ENCODE measurements around the gene COA8. TPM values are rescaled to one million over a fixed set of nuclear protein-coding genes. Genes with fewer than 3 reads are reported as not detected.

Gene COA8
- total and polyA plus RNA-seq, 9 of the 15 experiments (the other 6 are each of a cell fraction or from before 2014, with no cell fraction given), result 5.0 to 35.3 (median 25.7) TPM

DNA sequence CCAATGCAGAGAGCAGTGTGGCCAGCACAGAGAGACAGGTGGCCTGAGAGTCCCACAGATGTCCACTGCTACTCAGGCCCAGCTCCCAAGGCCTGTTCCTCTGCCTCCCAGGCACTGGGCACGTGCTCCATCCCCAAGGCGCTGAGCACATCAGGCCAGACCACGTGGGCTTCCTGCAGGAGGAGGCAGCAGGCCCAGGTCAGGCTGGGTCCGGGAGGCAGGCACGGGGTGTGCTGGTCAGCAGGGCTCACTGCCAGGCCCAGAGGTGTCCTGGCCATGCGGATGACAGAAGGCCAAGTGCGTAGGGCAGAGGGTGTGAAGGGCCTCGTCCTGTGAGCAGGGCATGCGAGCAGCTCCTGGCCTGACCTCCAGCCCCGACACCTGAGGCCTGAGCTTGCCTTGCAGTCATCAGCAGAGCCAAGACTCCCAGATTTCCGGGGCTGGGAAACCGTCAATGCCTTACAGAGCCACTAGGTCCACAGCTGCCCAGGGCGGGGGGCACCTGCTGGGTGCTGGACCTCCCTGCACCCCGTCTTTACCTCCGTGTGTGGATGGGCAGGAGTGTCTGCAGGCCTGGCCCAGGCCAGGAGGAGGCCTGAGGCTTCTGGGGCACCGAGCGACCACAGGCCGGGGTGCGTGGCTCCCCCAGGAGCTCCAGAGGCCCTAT, 18.9 kb upstream of the COA8 start (continued):
- TF ChIP-seq MAFK (IDR thresholded peaks at IDR 0.05; ENCODE audit: low read length) (no peak), ZC3H4 (CRISPR knock-in tag; IDR thresholded peaks at IDR 0.05; ENCODE audit: borderline replicate concordance) (no peak), SIN3A (IDR thresholded peaks at IDR 0.05; ENCODE audit: borderline replicate concordance in 2 of 2, control insufficient read depth in 1 of 2, low read depth in 2 of 2, low read length in 2 of 2) (no peak), KLF13 (tag; IDR thresholded peaks at IDR 0.05; ENCODE audit: borderline replicate concordance, low read depth) (no peak), ZNF57 (CRISPR knock-in tag; IDR thresholded peaks at IDR 0.05) (no peak)
- TF ChIP-seq, protein P1, sequence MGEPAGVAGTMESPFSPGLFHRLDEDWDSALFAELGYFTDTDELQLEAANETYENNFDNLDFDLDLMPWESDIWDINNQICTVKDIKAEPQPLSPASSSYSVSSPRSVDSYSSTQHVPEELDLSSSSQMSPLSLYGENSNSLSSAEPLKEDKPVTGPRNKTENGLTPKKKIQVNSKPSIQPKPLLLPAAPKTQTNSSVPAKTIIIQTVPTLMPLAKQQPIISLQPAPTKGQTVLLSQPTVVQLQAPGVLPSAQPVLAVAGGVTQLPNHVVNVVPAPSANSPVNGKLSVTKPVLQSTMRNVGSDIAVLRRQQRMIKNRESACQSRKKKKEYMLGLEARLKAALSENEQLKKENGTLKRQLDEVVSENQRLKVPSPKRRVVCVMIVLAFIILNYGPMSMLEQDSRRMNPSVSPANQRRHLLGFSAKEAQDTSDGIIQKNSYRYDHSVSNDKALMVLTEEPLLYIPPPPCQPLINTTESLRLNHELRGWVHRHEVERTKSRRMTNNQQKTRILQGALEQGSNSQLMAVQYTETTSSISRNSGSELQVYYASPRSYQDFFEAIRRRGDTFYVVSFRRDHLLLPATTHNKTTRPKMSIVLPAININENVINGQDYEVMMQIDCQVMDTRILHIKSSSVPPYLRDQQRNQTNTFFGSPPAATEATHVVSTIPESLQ (CRISPR knock-in tag; IDR thresholded peaks at IDR 0.05), result no peak
- TF ChIP-seq, protein P2, sequence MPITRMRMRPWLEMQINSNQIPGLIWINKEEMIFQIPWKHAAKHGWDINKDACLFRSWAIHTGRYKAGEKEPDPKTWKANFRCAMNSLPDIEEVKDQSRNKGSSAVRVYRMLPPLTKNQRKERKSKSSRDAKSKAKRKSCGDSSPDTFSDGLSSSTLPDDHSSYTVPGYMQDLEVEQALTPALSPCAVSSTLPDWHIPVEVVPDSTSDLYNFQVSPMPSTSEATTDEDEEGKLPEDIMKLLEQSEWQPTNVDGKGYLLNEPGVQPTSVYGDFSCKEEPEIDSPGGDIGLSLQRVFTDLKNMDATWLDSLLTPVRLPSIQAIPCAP (CRISPR knock-in tag; IDR thresholded peaks at IDR 0.05; ENCODE audit: borderline replicate concordance), result no peak
